A549 treated with ZK216348 at 1 μM for 4 hours (cell line): Measurements from ENCODE around the gene KRTAP20-4. TPM values are rescaled to one million over a fixed set of nuclear protein-coding genes. Genes with fewer than 3 reads are reported as not detected.

Source experiments
- total RNA-seq: library from RNA; stranded (reverse); fragments of 200-300 nt; extraction: Qiagen RNA extraction; gene quantifications from 5 replicates; pipeline ENCODE4 v1.2.3, GENCODE V29; 2022; ENCODE audit warnings: low read depth

KRTAP20-4 gene
- not detected in 5 replicates for total RNA-seq

GRCh38 chr21:30620522-30620921, at the start of gene KRTAP20-4:
KRTAP20-4 (plus strand) TSS chr21:30620627.

GRCh38 chr21:30590297-30590696, 30.1 kb upstream of the KRTAP20-4 start, which contains the start of gene KRTAP22-2:
KRTAP22-2 (minus strand) TSS chr21:30590397.

DNA sequence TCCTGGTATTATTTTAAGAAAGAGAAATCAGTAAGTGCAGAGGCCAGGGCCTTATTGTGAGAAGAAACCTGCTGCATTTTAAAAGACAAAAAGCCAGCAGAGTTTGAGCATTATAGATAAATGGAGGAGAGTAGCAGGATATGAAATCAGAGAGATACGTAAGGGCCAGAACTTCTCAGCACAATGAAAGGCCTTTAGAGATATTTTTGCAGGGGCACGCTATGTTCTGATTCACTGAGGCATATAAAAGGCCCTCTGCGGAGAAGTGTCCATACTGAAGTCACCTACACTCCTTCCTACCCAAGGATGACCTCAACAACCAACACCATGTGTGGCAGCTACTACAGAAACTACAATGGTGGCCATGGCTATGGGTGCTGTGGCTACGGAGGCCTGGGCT, 28.3 kb upstream of the KRTAP20-4 start, which contains the start of gene KRTAP6-3:
KRTAP6-3 (plus strand) TSS at position 301 of the 400 bp plus-strand sequence; CDS start at position 307, 6 bp downstream.

GRCh38 chr21:30598802-30599201, 21.6 kb upstream of the KRTAP20-4 start, which contains the start of gene KRTAP6-2:
KRTAP6-2 (minus strand) TSS chr21:30598902; CDS start chr21:30598874, 28 bp downstream.

GRCh38 chr21:30600787-30601186, 19.6 kb upstream of the KRTAP20-4 start, which contains the start of gene KRTAP22-1:
KRTAP22-1 (plus strand) TSS chr21:30601087.

GRCh38 chr21:30613836-30614235, 6.6 kb upstream of the KRTAP20-4 start, which contains the start of gene KRTAP6-1:
KRTAP6-1 (minus strand) TSS chr21:30613930; CDS start chr21:30613904, 26 bp downstream.

DNA sequence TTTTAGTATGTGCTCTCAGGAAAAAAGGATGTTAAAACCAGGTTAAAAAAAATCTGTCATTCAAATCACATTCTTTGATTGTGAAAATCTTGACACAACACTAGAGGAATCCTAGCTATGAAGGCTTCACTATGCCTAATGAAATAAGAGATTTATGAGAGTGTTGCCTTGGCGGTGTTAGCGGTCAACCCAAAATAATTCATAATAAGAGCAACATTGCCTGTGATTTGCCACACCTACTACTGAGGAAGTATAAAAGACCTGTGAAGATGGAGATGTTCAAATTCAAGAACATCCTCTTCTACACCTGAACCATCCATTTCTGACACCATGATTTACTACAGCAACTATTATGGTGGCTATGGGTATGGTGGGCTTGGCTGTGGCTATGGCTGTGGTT, 4.3 kb upstream of the KRTAP20-4 start, which contains the start of gene KRTAP20-1:
KRTAP20-1 (plus strand) TSS at position 301 of the 400 bp plus-strand sequence; CDS start at position 331, 30 bp downstream.

GRCh38 chr21:30634906-30635305, 14.5 kb downstream of the KRTAP20-4 start, which contains the start of gene KRTAP20-2:
KRTAP20-2 (plus strand) TSS chr21:30635206; CDS start chr21:30635264, 58 bp downstream.

DNA sequence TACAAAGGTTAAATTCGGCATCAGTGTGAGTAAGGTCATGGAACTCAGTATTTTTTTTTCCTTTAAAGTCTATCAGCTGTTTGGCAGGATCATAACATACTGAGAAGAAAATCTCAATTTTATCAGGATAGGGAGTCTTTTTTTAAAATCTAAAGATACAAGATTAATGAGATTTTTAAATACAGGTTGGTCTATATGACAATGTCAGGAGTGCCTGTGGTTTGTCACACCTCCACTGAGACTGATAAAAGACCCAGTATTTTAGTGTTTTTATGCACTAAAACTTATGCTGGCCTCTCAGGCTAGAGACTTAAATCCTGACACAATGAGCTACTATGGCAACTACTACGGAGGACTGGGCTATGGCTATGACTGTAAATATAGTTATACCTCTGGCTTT, 22.1 kb downstream of the KRTAP20-4 start, which contains the start of gene KRTAP20-3:
KRTAP20-3 (plus strand) TSS at position 301 of the 400 bp plus-strand sequence.

Other genes starting within 250 kb of the KRTAP20-4 start
- gene KRTAP13-2, start 248.4 kb upstream of the KRTAP20-4 start, total RNA-seq: not detected in 5 replicates
- gene KRTAP13-1, start 224.6 kb upstream of the KRTAP20-4 start, total RNA-seq: not detected in 5 replicates
- gene KRTAP13-3, start 194.7 kb upstream of the KRTAP20-4 start, total RNA-seq: not detected in 5 replicates
- gene KRTAP13-4, start 190.4 kb upstream of the KRTAP20-4 start, total RNA-seq: not detected in 5 replicates
- gene KRTAP15-1, start 180.4 kb upstream of the KRTAP20-4 start, total RNA-seq: not detected in 5 replicates
- gene KRTAP19-1, start 140.3 kb upstream of the KRTAP20-4 start, total RNA-seq: not detected in 5 replicates
- gene KRTAP19-2, start 133.2 kb upstream of the KRTAP20-4 start, total RNA-seq: not detected in 5 replicates
- not detected in 5 replicates for gene KRTAP19-3, start 128.6 kb upstream of the KRTAP20-4 start, total RNA-seq
- not detected in 5 replicates for gene KRTAP19-4, start 123.5 kb upstream of the KRTAP20-4 start, total RNA-seq
- not detected in 5 replicates for gene KRTAP19-5, start 118.5 kb upstream of the KRTAP20-4 start, total RNA-seq
- not detected in 5 replicates for gene KRTAP19-6, start 78.8 kb upstream of the KRTAP20-4 start, total RNA-seq
- gene KRTAP19-7, start 59.3 kb upstream of the KRTAP20-4 start, total RNA-seq: not detected in 5 replicates
- not detected in 5 replicates for gene KRTAP22-2, start 30.2 kb upstream of the KRTAP20-4 start, total RNA-seq
- gene KRTAP6-3, start 28.2 kb upstream of the KRTAP20-4 start, total RNA-seq: not detected in 5 replicates
- gene KRTAP6-2, start 21.7 kb upstream of the KRTAP20-4 start, total RNA-seq: not detected in 5 replicates
- not detected in 5 replicates for gene KRTAP22-1, start 19.5 kb upstream of the KRTAP20-4 start, total RNA-seq
- gene KRTAP6-1, start 6.7 kb upstream of the KRTAP20-4 start, total RNA-seq: not detected in 5 replicates
- gene KRTAP20-1, start 4.2 kb upstream of the KRTAP20-4 start, total RNA-seq: not detected in 5 replicates
- not detected in 5 replicates for gene KRTAP20-2, start 14.6 kb downstream of the KRTAP20-4 start, total RNA-seq
- gene KRTAP20-3, start 22.2 kb downstream of the KRTAP20-4 start, total RNA-seq: not detected in 5 replicates
- not detected in 5 replicates for gene KRTAP21-3, start 98.2 kb downstream of the KRTAP20-4 start, total RNA-seq
- gene KRTAP21-2, start 126.6 kb downstream of the KRTAP20-4 start, total RNA-seq: not detected in 5 replicates
- gene KRTAP21-1, start 134.8 kb downstream of the KRTAP20-4 start, total RNA-seq: not detected in 5 replicates
- not detected in 5 replicates for gene KRTAP8-1, start 192.6 kb downstream of the KRTAP20-4 start, total RNA-seq
- gene KRTAP7-1, start 209.1 kb downstream of the KRTAP20-4 start, total RNA-seq: not detected in 5 replicates